Measurements from ENCODE around the gene CALHM1. TPM values are rescaled to one million over a fixed set of nuclear protein-coding genes. Genes with fewer than 3 reads are reported as not detected.
"Not testable (repeated sequence)": the region's sequence is repeated elsewhere in the genome, so short reads cannot be mapped to it uniquely, and the experiment has no call there.

The CALHM1 gene, protein sequence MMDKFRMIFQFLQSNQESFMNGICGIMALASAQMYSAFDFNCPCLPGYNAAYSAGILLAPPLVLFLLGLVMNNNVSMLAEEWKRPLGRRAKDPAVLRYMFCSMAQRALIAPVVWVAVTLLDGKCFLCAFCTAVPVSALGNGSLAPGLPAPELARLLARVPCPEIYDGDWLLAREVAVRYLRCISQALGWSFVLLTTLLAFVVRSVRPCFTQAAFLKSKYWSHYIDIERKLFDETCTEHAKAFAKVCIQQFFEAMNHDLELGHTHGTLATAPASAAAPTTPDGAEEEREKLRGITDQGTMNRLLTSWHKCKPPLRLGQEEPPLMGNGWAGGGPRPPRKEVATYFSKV
- total RNA-seq (2014; rRNA removed; shearing (Covaris generic)) = not detected in 2 replicates

DNA sequence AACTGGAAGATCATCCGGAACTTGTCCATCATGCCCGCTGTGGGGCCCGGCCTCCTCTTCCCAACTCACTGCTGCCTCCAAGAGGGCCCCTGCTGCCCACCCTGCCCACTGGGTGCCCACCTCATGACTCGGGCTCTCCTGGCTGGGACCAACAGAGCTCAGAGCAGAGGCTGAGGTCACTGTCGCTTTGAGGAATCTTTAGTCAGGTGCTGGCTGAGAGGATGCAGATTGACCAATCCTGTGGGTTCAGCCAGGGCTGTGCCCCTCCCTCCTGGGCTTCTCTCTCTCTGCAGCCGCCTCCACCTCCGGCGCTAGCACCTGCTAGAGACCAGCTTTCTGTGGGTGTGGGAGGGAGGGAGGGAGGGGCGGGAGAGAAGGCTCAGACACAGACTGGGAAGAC, at the start of gene CALHM1:
Gene CALHM1, minus strand, starts transcription at position 181 of the 400 bp plus-strand sequence. Its CDS starts 149 bp downstream, at position 32.
- DNase-seq (ENCODE audit: low read depth in 1 of 2, low spot score in 2 of 2) = no peak
- H3K4me3 ChIP-seq = no peak within 1 kb of the TSS
- H3K27ac ChIP-seq = no peak within 1 kb of the TSS
- H3K36me3 ChIP-seq = no peaks in the 10 kb centered on the region
- no peaks in the 10 kb centered on the region for H3K9me3 ChIP-seq (replicated peaks)
- no peaks in the 10 kb centered on the region for H3K4me1 ChIP-seq (replicated peaks)
- no peaks in the 10 kb centered on the region for H3K27me3 ChIP-seq (replicated peaks)

DNA sequence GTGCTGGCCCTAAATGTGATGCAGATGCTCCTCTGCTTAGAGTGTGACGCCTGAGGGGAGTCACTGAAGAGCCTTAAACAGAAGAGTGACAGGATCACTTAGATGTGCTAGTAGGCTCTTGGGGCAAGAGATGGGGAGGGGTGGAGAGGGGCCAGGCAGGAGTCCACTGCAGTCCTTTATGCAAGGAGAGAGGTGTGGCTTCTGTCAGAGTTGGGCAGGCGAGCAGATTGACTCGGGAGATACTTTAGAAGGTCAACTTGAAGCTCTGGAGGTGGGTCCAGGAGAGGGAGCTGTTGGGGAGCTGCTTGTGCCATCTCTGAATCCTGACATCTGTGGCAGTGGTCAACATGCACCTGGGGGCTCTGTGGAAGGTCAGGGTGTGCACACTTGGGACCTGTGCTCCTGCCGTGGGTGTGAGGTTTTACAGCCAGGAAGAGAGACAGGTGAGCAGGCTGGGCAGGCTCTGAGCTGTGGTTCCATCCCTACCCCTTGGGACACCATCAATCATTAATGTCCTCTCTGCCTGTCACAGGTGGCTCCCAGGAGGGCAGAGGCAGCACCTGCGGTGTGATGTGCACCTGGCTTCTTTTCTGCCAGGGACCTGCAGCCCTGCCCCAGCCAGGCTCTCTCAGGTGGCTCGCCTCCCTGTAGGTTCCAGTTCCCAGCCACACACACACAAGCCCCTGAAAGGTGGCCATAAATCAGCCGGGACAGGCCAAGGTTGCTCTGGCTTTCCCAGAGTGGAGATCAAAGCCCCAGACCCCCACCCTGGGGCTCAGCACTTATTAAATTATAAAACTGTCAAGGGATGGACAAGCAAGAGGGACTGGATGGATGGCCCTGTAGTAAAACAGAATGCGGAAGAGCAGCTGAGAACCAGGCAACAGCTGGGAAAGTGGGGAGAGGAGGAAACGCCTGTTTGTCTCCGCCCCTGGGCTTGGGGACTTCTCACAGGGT, 48.8 kb upstream of the CALHM1 start:
- Histone ChIP-seq H3K4me1 (replicated peaks) (peaks cover 11% of the 10 kb centered on the region), H3K9me3 (replicated peaks) (no peaks in the 10 kb centered on the region), H3K27me3 (replicated peaks) (peaks cover 67% of the 10 kb centered on the region), H3K27ac (no peak overlapping the region), H3K36me3 (no peaks in the 10 kb centered on the region), H3K4me3 (no peak overlapping the region)
- DNase-seq (ENCODE audit: low read depth in 1 of 2, low spot score in 2 of 2) = no peak

DNA sequence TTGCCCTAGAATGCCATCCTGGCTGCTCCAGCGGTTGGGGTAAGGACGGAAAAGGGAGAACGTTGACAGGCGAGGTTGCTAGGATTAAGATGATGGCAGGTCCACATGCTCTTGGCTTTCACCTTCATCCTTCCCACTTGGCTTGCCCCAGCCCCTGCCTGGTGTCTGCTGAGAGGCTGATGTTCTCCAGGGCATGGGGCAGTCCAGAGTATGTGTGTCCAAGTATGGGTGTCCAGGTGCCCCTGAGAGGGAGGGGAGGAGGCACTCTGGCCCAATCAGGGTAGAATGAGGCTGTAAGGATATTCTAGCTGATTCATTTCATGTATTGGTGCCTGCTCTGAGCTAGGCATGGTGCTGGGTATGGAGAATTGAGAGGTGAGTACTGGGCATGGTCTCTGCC, 47.4 kb upstream of the CALHM1 start:
- H3K4me3 ChIP-seq = no peak overlapping the region
- no peaks in the 10 kb centered on the region for H3K36me3 ChIP-seq
- H3K9me3 ChIP-seq (replicated peaks) = no peaks in the 10 kb centered on the region
- H3K4me1 ChIP-seq (replicated peaks) = peaks cover 11% of the 10 kb centered on the region
- no peak overlapping the region for H3K27ac ChIP-seq
- H3K27me3 ChIP-seq (replicated peaks) = peaks cover 69% of the 10 kb centered on the region
- no peak for DNase-seq (ENCODE audit: low read depth in 1 of 2, low spot score in 2 of 2)

DNA sequence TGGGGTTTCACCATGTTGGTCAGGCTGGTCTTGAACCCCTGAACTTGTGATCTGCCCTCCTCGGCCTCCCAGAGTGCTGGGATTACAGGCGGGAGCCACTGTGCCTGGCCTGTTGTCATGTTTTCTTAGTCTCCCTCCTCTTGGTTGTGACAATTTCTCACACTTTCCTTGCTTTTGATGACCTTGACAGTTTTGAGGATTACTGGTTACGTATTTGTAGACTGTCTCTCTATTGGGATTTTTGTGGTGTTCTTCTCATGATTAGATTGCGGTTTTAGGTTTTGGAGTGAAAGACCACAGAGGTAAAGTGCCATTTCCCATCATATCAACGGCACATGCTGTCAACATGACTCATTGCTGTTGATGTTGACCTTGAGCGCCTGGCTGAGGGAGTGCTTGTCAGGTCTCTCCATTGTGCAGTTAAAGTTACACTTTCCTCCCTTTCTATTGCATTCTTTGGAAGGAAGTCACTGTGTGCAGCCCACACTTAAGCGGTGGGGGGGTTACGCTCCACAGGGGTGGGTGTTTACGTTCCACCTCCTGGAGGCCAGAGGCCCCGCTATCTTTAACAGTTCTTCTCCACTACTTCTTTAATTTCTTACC, 45.6 kb upstream of the CALHM1 start:
- Histone ChIP-seq H3K4me3 (no peak overlapping the region), H3K27me3 (replicated peaks) (peaks cover 70% of the 10 kb centered on the region), H3K36me3 (no peaks in the 10 kb centered on the region), H3K27ac (peak overlapping the region; percentile 18; the same call in 1 of the 2 replicates), H3K4me1 (replicated peaks) (peaks cover 11% of the 10 kb centered on the region), H3K9me3 (replicated peaks) (no peaks in the 10 kb centered on the region)
- peak; percentile 95 to 97 for DNase-seq (ENCODE audit: low read depth in 1 of 2, low spot score in 2 of 2)

DNA sequence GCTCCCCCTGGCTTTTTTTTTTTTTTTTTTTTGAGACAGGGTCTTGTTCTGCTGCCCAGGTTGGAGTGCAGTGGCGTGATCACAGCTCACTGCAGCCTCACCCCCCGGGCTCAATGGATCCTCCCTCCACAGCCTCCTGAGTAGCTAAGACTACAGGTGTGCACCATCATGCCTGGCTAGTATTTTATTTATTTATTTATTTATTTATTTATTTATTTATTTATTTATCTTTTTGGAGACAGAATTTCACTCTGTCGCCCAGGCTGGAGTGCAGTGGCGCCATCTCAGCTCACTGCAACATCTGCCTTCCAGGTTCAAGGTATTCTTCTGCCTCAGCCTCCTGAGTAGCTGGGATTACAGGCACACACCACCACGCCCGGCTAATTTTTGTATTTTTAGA, 45.1 kb upstream of the CALHM1 start:
- not testable (repeated sequence) for H3K9me3 ChIP-seq (replicated peaks); H3K36me3 ChIP-seq; H3K4me3 ChIP-seq; DNase-seq (ENCODE audit: low read depth in 1 of 2, low spot score in 2 of 2)
- Histone ChIP-seq H3K27ac (peak overlapping the region; percentile 18; the same call in 1 of the 2 replicates), H3K4me1 (replicated peaks) (peaks cover 11% of the 10 kb centered on the region), H3K27me3 (replicated peaks) (peaks cover 73% of the 10 kb centered on the region)

DNA sequence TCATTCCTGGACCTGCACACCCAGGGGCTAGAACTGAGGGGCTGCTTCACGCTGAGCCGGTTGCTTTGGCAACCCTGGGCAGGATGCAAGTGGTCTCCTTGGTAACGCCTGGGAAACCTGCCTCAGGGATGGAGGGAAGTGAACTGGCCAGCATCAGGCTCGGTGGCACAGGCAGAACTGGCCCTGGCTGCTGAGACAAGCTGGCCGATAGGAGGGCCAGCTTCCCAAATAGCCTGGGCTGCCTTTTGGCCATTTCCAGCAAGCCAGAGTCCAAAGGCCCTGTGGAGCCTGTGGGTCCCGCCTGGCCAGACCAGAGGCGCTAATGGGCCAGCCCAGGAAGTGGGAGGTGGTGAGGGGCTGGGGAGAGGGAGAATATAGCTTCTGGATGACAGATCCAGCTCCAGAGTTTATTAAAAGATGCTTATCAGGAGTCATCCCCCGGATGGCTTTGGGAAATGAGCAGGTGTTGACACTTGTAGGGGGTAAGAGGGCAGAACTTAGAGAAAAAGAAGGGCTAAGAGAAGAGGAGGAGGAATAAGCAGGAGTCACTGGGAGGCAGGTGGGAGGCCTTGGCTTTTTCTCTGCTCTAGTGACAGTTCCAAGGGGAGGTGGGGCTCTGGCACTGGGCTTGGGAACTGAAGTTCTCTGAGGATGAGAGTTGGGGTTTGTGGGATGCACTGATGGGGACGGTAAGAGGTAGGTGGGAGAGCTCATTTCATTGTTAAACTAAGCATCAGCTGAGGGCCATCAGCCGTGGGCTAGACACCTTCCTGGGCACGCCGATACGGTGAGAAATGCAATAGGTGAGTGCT, 44.4 kb upstream of the CALHM1 start:
- Histone ChIP-seq H3K27me3 (replicated peaks) (peaks cover 71% of the 10 kb centered on the region), H3K4me1 (replicated peaks) (peaks cover 11% of the 10 kb centered on the region), H3K9me3 (replicated peaks) (no peaks in the 10 kb centered on the region), H3K27ac (no peak overlapping the region), H3K36me3 (no peaks in the 10 kb centered on the region), H3K4me3 (no peak overlapping the region)
- no peak for DNase-seq (ENCODE audit: low read depth in 1 of 2, low spot score in 2 of 2)

DNA sequence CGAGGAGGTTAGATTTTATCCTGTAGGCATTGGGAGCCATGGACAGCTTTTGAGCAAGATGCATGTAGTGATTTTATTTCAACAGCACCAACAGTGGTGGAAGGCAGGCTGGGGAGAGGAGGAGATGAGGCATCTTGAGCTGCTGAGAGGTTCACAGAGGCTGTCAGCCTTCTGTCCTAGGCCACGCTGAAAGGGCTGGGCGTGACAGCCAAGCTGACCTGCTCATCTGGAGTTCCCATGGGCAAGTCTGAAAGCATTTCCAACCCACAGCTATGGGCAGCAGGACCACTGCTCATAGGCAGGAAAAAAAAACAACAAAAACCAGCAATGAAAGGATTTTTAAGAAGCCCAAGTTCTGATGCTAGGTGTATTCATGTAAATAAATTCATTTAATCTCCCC, 42.5 kb upstream of the CALHM1 start:
- peaks cover 11% of the 10 kb centered on the region for H3K4me1 ChIP-seq (replicated peaks)
- H3K27me3 ChIP-seq (replicated peaks) = peaks cover 75% of the 10 kb centered on the region

DNA sequence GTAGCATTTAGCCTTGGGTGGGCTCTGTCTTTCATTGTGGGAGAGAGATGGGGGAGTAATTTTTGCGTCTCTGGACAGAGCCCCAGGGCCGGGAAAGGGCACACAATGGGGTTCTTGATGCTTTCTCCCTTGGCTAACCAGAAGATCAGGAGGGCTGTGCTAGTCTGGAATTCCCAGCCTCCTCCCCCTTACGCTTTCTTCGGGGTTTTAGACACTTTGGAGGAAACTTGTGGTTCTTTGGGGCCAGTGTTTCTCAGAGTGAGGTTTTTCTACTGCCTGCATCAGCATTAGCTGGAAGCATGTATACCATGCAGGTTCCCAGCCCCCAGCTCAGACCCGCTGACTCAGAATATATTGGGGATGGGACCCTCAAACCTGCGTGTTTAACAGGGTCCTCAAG, 41.8 kb upstream of the CALHM1 start:
- no peak for DNase-seq (ENCODE audit: low read depth in 1 of 2, low spot score in 2 of 2)
- H3K27ac ChIP-seq = no peak overlapping the region
- peaks cover 11% of the 10 kb centered on the region for H3K4me1 ChIP-seq (replicated peaks)
- H3K27me3 ChIP-seq (replicated peaks) = peaks cover 75% of the 10 kb centered on the region
- H3K9me3 ChIP-seq (replicated peaks) = 0 out of 2 replicates have a peak, but pooled peaks cover 3% of the 10 kb centered on the region
- no peaks in the 10 kb centered on the region for H3K36me3 ChIP-seq
- no peak overlapping the region for H3K4me3 ChIP-seq

More for the DNA sequence above, 42.5 kb upstream of the CALHM1 start:
- Histone ChIP-seq H3K4me3 (no peak overlapping the region), H3K27ac (no peak overlapping the region), H3K9me3 (replicated peaks) (0 out of 2 replicates have a peak, but pooled peaks cover 3% of the 10 kb centered on the region), H3K36me3 (no peaks in the 10 kb centered on the region)
- DNase-seq (ENCODE audit: low read depth in 1 of 2, low spot score in 2 of 2) = no peak

DNA sequence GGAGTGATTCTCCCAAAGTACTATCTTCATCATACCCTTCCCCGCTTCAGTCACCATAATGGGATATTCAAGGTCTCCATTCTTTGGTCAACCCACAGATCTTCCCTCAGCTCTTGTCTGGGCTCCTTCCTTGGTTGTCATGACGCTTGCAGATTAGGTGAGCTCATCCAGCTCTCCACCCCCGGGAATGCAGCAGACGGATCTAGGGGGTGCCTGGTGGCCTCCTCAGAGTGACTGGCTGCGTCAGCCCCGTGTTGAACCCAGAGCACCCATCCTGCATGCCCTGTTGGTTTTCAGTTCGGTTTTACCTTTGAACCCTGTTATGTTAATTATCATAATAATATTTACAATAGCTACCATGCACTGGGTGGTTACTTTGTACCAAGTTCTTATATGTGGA, 41.2 kb upstream of the CALHM1 start:
- H3K4me3 ChIP-seq = no peak overlapping the region
- H3K27me3 ChIP-seq (replicated peaks) = peaks cover 77% of the 10 kb centered on the region
- no peaks in the 10 kb centered on the region for H3K36me3 ChIP-seq
- peaks cover 8% of the 10 kb centered on the region for H3K4me1 ChIP-seq (replicated peaks)
- no peak for DNase-seq (ENCODE audit: low read depth in 1 of 2, low spot score in 2 of 2)
- 0 out of 2 replicates have a peak, but pooled peaks cover 3% of the 10 kb centered on the region for H3K9me3 ChIP-seq (replicated peaks)
- no peak overlapping the region for H3K27ac ChIP-seq

DNA sequence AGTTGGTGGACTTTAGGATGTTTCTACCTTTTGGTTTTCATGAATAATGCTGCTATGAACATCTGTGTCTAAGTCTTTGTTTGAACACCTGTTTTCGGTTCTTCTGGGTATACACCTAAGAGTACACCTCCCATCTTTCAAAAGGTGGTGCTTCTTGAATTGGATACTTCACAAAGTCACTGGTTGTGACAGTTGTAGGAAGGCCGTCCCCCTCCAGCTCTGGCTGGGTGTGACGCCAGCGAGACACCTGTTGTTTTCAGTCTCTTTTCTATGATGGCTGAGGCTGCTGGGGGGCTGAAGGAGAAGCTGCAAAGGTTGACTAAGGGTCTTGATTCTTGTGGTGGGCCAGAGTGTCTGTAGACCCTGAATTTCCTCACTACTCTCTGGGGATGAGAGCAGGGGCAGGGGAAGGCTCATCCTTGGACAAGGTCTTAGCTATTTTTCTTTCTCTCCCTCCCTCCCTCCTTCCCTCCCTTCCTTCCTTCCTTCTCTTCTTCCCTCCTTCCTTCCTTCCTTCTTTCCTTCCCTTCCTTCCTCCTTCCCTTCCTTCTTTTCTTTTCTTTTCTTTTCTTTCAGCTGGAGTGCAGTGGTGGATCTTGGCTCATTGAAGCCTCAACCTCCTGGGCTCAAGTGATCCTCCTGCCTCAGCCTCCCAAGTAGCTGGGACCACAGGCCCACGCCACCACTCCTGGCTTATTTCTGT, 40.4 kb upstream of the CALHM1 start:
- 0 out of 2 replicates have a peak, but pooled peaks cover 3% of the 10 kb centered on the region for H3K9me3 ChIP-seq (replicated peaks)
- H3K27ac ChIP-seq = no peak overlapping the region
- no peak for DNase-seq (ENCODE audit: low read depth in 1 of 2, low spot score in 2 of 2)
- no peak overlapping the region for H3K4me3 ChIP-seq
- peaks cover 85% of the 10 kb centered on the region for H3K27me3 ChIP-seq (replicated peaks)
- peaks cover 5% of the 10 kb centered on the region for H3K4me1 ChIP-seq (replicated peaks)
- H3K36me3 ChIP-seq = no peaks in the 10 kb centered on the region

DNA sequence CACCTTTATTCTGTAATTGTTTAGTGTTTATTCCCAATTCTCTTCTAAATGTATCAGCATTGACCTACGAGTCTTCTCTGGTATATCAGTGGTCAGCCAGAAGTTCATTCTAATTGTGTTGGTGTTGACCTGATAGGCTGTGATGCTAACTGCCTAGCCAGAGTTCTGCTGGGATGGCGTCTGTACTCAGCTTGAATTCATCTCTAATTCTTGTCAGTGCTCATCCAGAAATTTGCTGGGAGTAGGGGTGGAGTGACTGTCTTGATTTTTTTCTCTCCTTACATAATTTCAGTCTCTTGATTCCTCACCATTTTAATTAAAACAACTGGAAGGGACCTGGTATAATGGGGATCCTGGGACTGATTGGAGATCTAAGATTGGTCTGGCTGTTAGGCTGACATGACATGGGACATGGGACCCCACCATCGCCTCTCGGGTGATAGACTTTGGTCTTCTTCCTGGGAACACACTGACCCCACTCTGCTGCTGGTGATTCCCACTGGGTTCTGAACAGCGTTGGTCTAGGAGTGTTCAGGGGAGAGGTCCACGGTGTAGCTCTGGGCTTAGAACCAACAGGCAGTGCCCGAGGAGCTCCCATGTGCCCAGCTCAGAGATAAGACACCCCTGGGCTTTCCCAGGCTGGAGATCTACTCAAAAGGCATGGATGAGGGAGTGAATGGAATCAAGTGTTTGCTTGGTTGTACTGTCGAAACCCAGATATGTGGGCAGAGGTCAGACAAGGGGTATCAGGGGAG, 38.6 kb upstream of the CALHM1 start:
- Histone ChIP-seq H3K27me3 (replicated peaks) (peaks cover 91% of the 10 kb centered on the region), H3K27ac (no peak overlapping the region), H3K4me1 (replicated peaks) (peaks cover 14% of the 10 kb centered on the region), H3K9me3 (replicated peaks) (0 out of 2 replicates have a peak, but pooled peaks cover 3% of the 10 kb centered on the region), H3K36me3 (no peaks in the 10 kb centered on the region), H3K4me3 (no peak overlapping the region)
- no peak for DNase-seq (ENCODE audit: low read depth in 1 of 2, low spot score in 2 of 2)

DNA sequence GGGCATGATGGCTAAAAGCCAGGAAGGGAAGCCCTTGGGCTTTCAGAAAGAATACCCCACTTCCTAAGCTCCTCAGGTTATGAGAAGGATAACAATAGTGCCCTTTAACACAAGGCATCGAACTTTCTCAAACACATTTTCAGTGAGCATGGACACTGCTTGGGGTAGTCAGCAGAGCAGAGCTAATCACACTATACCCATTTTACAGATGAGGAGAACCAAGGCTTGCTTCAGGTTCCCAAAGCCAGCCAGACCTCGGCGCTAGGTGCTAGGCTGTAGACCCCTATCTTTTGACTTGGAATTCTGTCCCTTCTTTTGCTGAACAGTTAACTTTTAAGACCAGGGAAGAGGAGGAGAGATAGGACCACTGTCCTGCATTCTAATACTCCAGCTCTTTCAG, 36.6 kb upstream of the CALHM1 start:
- peaks cover 75% of the 10 kb centered on the region for H3K27me3 ChIP-seq (replicated peaks)
- peaks cover 22% of the 10 kb centered on the region for H3K4me1 ChIP-seq (replicated peaks)
- H3K27ac ChIP-seq = no peak overlapping the region
- no peaks in the 10 kb centered on the region for H3K36me3 ChIP-seq
- 0 out of 2 replicates have a peak, but pooled peaks cover 3% of the 10 kb centered on the region for H3K9me3 ChIP-seq (replicated peaks)
- no peak overlapping the region for H3K4me3 ChIP-seq
- no peak for DNase-seq (ENCODE audit: low read depth in 1 of 2, low spot score in 2 of 2)
